ENCODE data around the gene SLC1A7.

Gene SLC1A7

DNA sequence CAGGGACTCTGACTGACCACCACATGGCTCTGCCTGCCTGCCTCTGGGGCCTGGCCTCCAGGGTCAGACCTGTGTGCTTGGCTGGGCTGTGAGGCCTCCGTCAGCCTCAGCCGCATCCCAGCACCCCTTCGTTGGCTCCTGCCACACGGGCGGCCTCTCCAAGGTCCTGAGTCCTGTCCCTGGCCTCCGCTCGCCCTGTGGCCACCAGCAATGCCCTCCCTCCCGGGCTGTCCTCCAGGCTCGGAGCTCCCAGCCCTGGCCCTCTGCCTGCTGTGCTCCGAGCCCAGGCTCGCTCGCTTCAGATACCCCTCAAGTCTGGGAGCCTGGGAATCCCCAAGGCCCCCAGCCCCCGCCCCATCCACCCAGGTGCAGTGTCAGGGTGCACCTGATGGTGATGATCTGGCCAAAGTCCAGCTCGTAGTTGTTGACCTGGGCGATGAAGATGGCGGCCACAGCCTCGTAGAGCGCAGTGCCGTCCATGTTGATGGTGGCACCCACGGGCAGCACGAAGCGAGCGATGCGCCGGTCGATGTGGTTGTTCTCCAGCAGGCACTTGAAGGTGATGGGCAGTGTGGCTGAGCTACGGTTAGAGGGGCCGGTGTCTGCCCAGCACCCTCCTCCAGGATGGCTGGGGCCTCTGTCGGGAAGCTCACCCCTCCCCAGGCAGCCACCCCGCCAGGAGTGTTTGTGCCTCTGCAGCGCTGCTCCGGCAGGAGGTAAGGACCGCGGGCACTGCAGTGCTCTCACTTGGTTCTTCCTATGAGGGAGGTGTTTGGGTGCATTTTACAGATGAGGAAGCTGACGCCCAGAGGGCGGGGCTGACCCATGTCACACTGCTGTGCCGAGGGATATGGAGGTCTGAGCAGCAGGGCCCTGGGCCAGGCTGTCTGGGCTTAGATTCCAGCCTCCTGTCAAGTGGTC is 52.0 kb downstream of the SLC1A7 start:
- DNase-seq (ENCODE audit: low spot score): no peak

DNA sequence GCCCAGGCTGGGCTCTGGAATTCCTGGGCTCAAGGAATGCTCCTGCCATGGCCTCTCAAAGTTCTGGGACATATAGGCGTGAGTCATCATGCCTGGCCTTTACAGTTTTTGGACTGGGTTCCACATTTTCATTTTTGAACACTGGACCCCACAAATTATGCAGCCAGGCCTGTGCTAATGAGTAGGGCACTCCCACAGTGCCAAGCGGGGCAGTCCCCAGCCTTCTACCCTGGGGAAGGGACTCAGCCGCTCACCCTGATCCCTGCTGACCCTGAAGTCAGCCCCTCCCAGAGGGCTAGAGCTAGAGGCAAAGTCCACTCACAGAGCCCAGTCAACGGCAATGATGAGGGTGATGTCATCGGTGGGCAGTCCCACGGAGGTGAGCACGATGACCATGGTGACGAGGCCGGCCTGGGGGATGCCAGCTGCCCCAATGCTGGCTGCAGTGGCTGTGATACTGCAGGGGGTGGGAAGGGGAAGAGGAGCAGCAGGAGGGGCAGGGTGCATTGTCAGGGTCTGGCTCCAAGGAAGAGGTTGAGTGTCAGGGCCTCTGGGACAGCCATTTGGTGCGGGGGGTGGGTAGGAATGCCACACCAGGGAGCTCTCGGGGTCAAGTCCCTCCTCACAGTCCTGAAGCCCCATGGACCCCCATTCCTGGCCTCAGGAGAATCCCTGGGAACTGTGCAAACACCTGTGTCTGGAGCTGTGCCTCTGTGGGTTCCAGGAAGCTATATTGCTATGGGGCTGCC is 52.8 kb downstream of the SLC1A7 start:
- no peak for DNase-seq (ENCODE audit: low spot score)

- DNase-seq (ENCODE audit: low spot score): peak; percentile 63
Measured at GRCh38 chr1:53088616-53089300, 53.7 kb downstream of the SLC1A7 start.

DNA sequence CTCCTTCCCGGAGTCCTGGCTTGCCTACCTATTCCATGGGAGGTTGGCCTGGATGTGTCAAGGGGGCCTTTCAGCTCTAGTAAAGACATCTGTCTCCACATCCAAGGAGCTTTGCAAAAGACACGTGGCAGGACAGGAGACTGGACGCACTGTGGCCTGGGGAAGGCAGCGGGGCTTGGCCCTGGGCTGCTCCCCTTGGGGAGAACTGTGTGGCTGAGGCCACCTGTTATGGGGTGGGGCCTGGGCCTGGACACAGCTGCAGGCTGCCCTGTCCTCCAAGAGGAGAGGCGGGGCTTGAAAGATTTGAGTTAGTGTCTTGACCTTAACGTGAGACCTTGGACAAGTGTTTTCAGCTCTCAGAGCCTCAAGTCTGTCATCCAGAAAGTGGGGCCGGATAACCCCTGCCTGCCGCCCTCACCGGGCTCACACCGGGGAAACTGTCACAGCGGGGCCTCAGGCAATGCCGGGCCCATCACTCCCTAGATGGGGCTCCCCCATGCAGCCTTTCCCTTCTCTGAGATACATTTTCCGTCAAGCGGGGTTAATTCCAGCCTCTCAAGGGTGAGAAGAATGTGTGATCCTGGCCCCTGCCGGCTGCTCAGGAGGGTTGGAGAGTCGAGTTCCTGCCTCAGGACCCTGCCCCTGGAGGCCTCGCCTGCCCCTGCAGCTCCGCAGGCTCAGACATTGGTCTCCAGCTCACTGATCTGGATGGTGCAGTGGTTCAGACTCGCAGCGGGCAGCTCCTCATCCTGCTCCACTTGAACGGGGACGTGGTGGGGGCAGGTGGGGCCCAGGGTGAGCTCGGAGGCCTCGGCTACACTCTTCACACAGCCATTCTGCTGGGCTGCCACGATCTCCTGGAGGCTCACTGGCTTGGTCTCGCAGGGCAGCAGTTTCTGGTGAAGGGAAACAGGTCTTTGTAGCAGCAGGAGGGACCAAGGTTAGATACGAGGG is 54.8 kb downstream of the SLC1A7 start:
- DNase-seq (ENCODE audit: low spot score): no peak

DNA sequence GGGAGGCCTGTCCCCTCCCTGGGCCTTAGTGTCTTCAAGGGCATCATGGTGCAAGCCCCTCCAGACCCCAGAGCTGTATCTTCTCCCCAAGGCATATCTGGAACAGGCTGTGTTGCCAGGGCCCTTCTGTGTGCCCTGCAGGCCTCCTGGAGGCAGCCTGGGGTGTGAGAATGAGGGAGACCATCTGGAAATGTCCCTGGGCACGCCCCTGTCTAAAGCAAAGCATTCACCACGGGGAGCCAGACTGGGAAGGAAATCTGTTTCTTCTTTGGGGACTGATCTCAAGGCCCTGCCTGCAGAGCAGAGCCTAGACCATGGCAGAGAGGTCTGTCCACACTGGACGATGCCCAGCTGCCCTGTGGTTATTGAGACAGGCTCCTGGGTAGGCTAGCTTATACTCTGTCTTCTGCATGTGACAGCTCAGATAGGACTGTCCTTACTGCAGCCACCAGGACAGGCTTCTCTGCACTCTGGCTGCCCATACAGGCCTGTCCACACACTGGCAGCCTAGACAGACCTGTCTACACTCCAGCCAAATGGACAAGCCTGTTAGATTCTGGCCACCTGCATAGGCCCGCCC is 55.9 kb downstream of the SLC1A7 start:
- no peak for DNase-seq (ENCODE audit: low spot score)

DNA sequence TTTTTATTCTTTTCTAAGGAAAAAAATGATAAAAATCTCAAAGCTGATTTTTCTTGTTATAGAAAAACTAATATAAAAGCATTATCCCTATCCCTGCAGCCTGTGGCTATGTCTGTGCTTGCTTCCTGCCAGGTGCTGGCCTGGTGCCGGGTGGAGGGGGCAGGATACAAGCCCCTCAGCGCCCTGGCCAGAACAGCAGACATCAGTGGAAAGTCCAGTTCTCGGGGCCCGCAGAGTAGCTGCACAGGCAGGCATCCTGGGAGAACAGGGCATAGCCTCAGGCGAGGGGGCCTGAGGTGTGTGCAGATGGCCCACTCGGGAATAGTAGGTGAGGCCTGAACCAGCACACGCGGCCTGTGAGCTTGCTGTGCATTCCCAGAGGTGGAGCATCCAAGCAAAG is 57.0 kb downstream of the SLC1A7 start:
- DNase-seq (ENCODE audit: low spot score): no peak

GRCh38 chr1:53084589-53084971 is 57.9 kb downstream of the SLC1A7 start:
- DNase-seq (ENCODE audit: low spot score): no peak

GRCh38 chr1:53083636-53084588 is 58.5 kb downstream of the SLC1A7 start:
- no peak for DNase-seq (ENCODE audit: low spot score)

DNA sequence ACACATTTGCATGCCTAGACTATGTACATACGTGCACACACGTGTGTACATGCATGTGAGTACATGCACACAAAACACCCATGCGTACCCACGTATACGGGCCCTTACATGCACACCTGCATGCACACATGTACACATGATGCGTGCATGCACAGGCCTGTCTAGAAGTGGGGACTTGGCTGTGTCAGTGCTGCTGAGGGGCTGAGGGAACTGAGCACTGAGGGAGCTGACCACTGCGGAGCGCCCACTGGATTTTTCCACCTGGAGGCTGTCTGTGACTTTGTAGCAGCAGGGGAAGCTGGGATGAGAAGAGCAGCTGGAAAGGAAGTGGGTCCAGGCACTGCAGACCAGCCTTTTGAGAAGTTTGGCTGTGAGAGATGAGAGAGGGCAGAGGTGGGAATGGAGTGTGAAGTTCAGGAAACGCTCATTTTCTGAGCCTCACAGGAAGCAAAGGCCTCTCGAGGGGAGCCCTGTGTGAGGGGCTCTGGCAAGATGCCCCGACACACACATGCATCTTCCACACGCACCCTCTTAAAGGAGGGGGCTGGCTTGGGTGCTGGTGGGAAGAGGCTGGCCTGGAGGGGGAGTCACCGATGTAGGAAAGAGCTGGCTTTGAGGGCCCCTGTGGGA is 59.5 kb downstream of the SLC1A7 start:
- DNase-seq (ENCODE audit: low spot score): no peak

DNA sequence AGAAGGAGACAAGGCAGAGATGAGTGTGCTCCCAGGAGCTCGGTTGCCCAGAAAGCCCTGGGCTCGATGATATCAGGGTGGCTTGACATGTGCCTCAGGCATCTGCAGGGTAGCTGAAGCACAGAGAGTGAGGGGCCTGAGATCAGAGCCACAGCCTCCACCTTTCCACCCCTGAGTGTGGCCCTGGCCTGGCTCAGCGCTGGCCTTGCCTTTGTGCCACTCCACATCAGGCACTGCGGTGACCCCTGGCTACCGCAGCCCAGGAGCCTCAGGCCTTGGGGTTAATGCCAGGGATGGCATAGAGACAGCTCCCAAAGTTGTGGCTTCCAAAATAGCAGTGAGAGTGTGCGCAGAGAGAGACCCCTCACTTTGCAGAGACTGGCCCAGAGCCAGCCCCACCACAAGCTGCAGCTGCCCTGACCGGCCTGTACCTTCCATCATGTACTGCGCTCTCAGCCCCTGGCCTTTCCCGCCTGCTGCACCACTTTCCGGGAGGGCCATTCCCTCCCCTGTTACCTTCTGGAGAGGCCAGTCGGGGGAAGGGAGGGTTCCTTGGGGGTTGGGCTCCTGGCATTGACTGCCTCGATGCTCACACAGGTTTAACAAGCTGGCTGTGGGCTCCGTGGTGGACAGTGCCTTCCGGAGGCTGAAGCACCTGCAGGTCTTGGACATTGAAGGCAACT is 60.9 kb downstream of the SLC1A7 start:
- no peak for DNase-seq (ENCODE audit: low spot score)

DNA sequence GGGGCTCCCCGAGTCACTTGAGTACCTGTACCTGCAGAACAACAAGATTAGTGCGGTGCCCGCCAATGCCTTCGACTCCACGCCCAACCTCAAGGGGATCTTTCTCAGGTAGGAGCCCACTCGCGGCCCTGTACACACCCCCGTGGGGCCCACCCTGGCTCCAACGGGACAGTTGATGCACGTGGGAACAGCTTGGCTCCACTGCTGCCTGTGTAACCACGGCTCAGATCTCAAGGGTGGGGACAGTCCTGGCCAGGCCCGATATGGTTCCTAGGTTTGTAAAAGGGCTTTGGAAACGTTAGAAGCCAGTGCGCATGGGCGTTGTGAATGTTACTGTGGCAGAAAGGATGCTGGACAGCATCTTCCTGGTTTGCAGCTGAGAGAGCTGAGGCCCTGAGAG is 61.7 kb downstream of the SLC1A7 start:
- no peak for DNase-seq (ENCODE audit: low spot score)

DNA sequence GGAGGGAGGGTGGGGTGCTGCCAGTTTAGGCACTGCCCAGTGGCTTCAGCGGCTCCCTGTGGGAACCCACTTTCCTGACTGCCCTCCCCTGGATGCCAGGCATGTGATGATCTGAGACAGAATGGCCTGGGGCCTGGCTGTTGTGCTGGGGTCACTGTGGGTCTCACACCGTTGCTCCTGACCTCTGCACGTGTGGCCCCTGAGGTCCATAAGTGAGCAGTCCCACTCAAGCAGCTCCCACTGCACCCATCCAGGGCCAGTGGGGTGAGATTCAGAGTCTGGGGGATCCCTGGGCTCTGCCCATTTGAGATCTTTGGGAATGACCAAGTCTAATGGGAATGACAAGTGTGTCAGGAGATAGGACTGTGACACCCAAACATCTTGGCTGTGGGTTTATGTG is 62.4 kb downstream of the SLC1A7 start:
- no peak for DNase-seq (ENCODE audit: low spot score)

DNA sequence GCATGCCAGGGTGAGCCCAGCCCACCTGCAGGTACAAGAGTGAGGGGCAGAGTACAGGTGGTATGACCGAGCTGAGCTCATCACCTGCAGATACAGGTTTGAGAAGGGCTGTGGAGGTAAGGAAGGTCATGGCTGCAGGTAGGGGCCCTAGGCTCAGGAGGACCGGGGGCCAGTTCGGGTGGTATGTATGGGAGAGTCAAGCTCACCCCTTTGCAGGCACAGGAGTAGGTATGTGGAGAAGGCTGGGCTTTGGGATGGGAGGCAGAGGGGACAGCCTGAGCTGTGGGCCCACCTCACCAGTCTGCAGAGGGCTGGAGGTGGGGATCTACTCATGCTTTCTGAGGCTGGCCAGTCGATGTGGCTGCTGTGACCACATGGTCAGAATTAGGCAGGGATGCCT is 63.2 kb downstream of the SLC1A7 start:
- no peak for DNase-seq (ENCODE audit: low spot score)

- DNase-seq (ENCODE audit: low spot score): no peak
Measured at GRCh38 chr1:53078333-53079101, 63.9 kb downstream of the SLC1A7 start.

DNA sequence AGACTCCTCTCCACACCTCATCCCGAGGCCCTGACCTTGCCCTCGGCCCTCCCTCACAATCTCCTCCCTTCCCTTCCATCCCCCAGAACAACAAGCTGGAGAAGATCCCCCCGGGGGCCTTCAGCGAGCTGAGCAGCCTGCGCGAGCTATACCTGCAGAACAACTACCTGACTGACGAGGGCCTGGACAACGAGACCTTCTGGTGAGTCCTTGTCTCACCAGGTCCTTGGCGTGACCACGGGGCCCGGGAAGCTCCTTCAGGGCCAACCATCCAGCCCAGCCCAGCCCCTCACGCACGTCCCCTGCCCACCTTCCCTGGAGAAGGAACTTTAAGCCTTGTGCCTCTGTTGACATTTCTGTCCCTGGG is 64.9 kb downstream of the SLC1A7 start:
- DNase-seq (ENCODE audit: low spot score): no peak

GRCh38 chr1:53076721-53077598 is 65.5 kb downstream of the SLC1A7 start:
- no peak for DNase-seq (ENCODE audit: low spot score)

GRCh38 chr1:53076165-53076564 is 66.3 kb downstream of the SLC1A7 start:
- no peak for DNase-seq (ENCODE audit: low spot score)
